Left lung (tissue), 10 donors: ENCODE measurements around the gene ANP32B. TPM values are rescaled to one million over a fixed set of nuclear protein-coding genes. Genes with fewer than 3 reads are reported as not detected.

Source experiments
- ATAC-seq: fragments of 200-7000 bp; cut with Tn5 transposase; one replicate; pipeline ENCODE4 v1.9.1; 2020; ENCODE audit warnings: moderate library complexity
- DNase-seq, 4 donors: peaks; one replicate each; pipeline ENCODE4 v3.0.0-alpha.2; 2013 to 2020
- H3K27ac ChIP-seq, 2 donors: fragments of 200-600 bp; sonication (generic) in 1 of 2; one replicate each; pipeline versions ENCODE4 v1.5.0 to v1.8.0; 2020 to 2021
- H3K27me3 ChIP-seq, 2 donors: fragments of 200-600 bp; sonication (generic) in 1 of 2; one replicate each; pipeline versions ENCODE4 v1.5.0 to v1.8.0; 2020 to 2021
- H3K36me3 ChIP-seq, 2 donors: fragments of 200-600 bp; sonication (generic) in 1 of 2; one replicate each; pipeline versions ENCODE4 v1.5.0 to v1.8.0; 2020 to 2021
- H3K4me1 ChIP-seq, 2 donors: fragments of 200-600 bp; one replicate each; pipeline ENCODE4 v1.8.0; 2021
- H3K4me3 ChIP-seq, 2 donors: fragments of 200-600 bp; sonication (generic) in 1 of 2; one replicate each; pipeline versions ENCODE4 v1.5.0 to v1.8.0; 2020 to 2021; ENCODE audit warnings: mild to moderate bottlenecking in 1 of 2
- H3K9me3 ChIP-seq, 2 donors: fragments of 200-600 bp; sonication (generic) in 1 of 2; one replicate each; pipeline versions ENCODE4 v1.5.0 to v1.8.0; 2020 to 2021
- CTCF ChIP-seq, 2 donors: fragments of 200-600 bp; sonication (generic) in 1 of 2; IDR thresholded peaks; one replicate each; pipeline versions ENCODE4 v1.5.0 to v1.8.0; 2021; ENCODE audit warnings: antibody characterized with exemption in 2 of 2
- intact Hi-C, 2 donors: fragments of 100-400 bp; cut with DNase I; formaldehyde crosslinking; loops; one replicate each; pipeline versions ENCODE4 v1.11.2 to v1.14.2; 2022
- polyA plus RNA-seq, 6 donors: library from polyadenylated mRNA; unstranded; fragments of 120-200 nt; gene quantifications; one replicate each; pipeline ENCODE4 v1.2.1, GENCODE V29; 2013; ENCODE audit not compliant: insufficient read length in 6 of 6
- total RNA-seq, 2 donors: library from RNA; stranded (reverse); fragmentation: NEBNext Ultra II Directional; extraction: Animal tissue kit (Norgen Biotek cat#: 25700); gene quantifications; one replicate each; pipeline ENCODE4 v1.2.1, GENCODE V29; 2021
- donor health status: DM: no; HTN: yes; CAD: no.
- donor health status: DM: no; HTN: no; CAD: no.

The ANP32B gene
- total and polyA plus RNA-seq, 8 donors: 84.9 to 318 (median 248) TPM

- no peak for DNase-seq
Measured at GRCh38 chr9:98020476-98021145, 37.5 kb downstream of the ANP32B start.

GRCh38 chr9:98021306-98022040 is 38.3 kb downstream of the ANP32B start:
- no peak for TF ChIP-seq CTCF (IDR thresholded peaks at IDR 0.05)
- intact Hi-C loops: no loop called here
- H3K9me3 ChIP-seq: no peaks in the 10 kb centered on the region
- H3K4me1 ChIP-seq: no peaks in the 10 kb centered on the region
- DNase-seq (no peak), ATAC-seq (no peak)
- peaks cover 0 to 55% of the 10 kb centered on the region in 2 donors for H3K36me3 ChIP-seq
- no peaks in the 10 kb centered on the region for H3K27me3 ChIP-seq
- no peak overlapping the region for H3K4me3 ChIP-seq
- no peak overlapping the region for H3K27ac ChIP-seq

More at GRCh38 chr9:98020476-98021145, 37.5 kb downstream of the ANP32B start:
- Histone ChIP-seq H3K4me3 (no peak overlapping the region), H3K4me1 (no peaks in the 10 kb centered on the region), H3K36me3 (peaks cover 0 to 63% of the 10 kb centered on the region in 2 donors), H3K27ac (no peak overlapping the region), H3K27me3 (no peaks in the 10 kb centered on the region), H3K9me3 (no peaks in the 10 kb centered on the region)
- intact Hi-C loops: no loop called here
- ATAC-seq: no peak
- no peak for TF ChIP-seq CTCF (IDR thresholded peaks at IDR 0.05)

GRCh38 chr9:98022447-98022846 is 39.3 kb downstream of the ANP32B start:
- TF ChIP-seq CTCF (IDR thresholded peaks at IDR 0.05): no peak
- Histone ChIP-seq H3K4me1 (no peaks in the 10 kb centered on the region), H3K36me3 (peaks cover 0 to 45% of the 10 kb centered on the region in 2 donors), H3K9me3 (no peaks in the 10 kb centered on the region), H3K27me3 (no peaks in the 10 kb centered on the region), H3K27ac (no peak overlapping the region), H3K4me3 (no peak overlapping the region)
- ATAC-seq (no peak), DNase-seq (no peak)
- intact Hi-C loops: no loop called here

GRCh38 chr9:98024702-98025101 is 41.6 kb downstream of the ANP32B start:
- no peaks in the 10 kb centered on the region for H3K9me3 ChIP-seq
- H3K27me3 ChIP-seq: no peaks in the 10 kb centered on the region
- DNase-seq (no peak), ATAC-seq (no peak)
- H3K36me3 ChIP-seq: peaks cover 0 to 23% of the 10 kb centered on the region in 2 donors
- H3K4me3 ChIP-seq: no peak overlapping the region
- TF ChIP-seq CTCF (IDR thresholded peaks at IDR 0.05): no peak
- H3K4me1 ChIP-seq: no peaks in the 10 kb centered on the region
- intact Hi-C loops: no loop called here
- H3K27ac ChIP-seq: no peak overlapping the region

GRCh38 chr9:98031169-98031568 is 48.0 kb downstream of the ANP32B start:
- no peak overlapping the region for H3K4me3 ChIP-seq
- ATAC-seq: no peak
- no peaks in the 10 kb centered on the region for H3K9me3 ChIP-seq
- TF ChIP-seq CTCF (IDR thresholded peaks at IDR 0.05): no peak
- no peaks in the 10 kb centered on the region for H3K27me3 ChIP-seq
- intact Hi-C loops: loop anchor here in 1 of 2 donors (5.0 kb wide), 1 partner anchor 109 kb away; the partner anchor contains the start of gene TRMO
- peaks cover 0 to 8% of the 10 kb centered on the region in 2 donors for H3K4me1 ChIP-seq
- DNase-seq: no peak
- no peaks in the 10 kb centered on the region for H3K36me3 ChIP-seq
- no peak overlapping the region for H3K27ac ChIP-seq
